Endothelial cell (in vitro differentiated cells): ENCODE results near the gene CCL19. TPM values are rescaled to one million over a fixed set of nuclear protein-coding genes. Genes with fewer than 3 reads are reported as not detected.
A peak's percentile ranks its signal among the peaks of the same experiment; 100 is the strongest.

ENCODE experiments used
- DNase-seq: peaks from one replicate; pipeline ENCODE4 v3.0.0; 2021; ENCODE audit warnings: low spot score
- H3K27ac Mint-ChIP-seq: one replicate; pipeline ENCODE4 v1.8.0; 2021; ENCODE audit warnings: mixed read lengths, inconsistent platforms; ENCODE audit not compliant: unreplicated experiment
- H3K27me3 Mint-ChIP-seq: one replicate; pipeline ENCODE4 v1.8.0; 2021; ENCODE audit warnings: mild to moderate bottlenecking, moderate library complexity, mixed read lengths, inconsistent platforms; ENCODE audit not compliant: unreplicated experiment
- H3K36me3 Mint-ChIP-seq: one replicate; pipeline ENCODE4 v1.8.0; 2021; ENCODE audit warnings: mild to moderate bottlenecking, low read depth, mixed read lengths, inconsistent platforms; ENCODE audit not compliant: unreplicated experiment
- H3K4me1 Mint-ChIP-seq: one replicate; pipeline ENCODE4 v1.8.0; 2021; ENCODE audit warnings: mild to moderate bottlenecking, mixed read lengths, inconsistent platforms; ENCODE audit not compliant: unreplicated experiment
- H3K4me3 Mint-ChIP-seq: one replicate; pipeline ENCODE4 v1.8.0; 2021; ENCODE audit warnings: mild to moderate bottlenecking, mixed read lengths, inconsistent platforms; ENCODE audit not compliant: unreplicated experiment
- H3K9me3 Mint-ChIP-seq: one replicate; pipeline ENCODE4 v1.8.0; 2021; ENCODE audit warnings: mixed read lengths, inconsistent platforms; ENCODE audit not compliant: unreplicated experiment
- CTCF ChIP-seq: fragments of 200-600 bp; sonication (generic); IDR thresholded peaks from one replicate; pipeline ENCODE4 v1.5.0; 2021; ENCODE audit warnings: antibody characterized with exemption; ENCODE audit not compliant: unreplicated experiment
- total RNA-seq: library from RNA; stranded (reverse); fragmentation: NEBNext Ultra II Directional; extraction: Animal tissue kit (Norgen Biotek cat#: 25700); gene quantifications from one replicate; pipeline ENCODE4 v1.2.1, GENCODE V29; 2021; ENCODE audit not compliant: unreplicated experiment

The CCL19 gene
- total RNA-seq, 1 donor from 2014 or later: not detected

DNA sequence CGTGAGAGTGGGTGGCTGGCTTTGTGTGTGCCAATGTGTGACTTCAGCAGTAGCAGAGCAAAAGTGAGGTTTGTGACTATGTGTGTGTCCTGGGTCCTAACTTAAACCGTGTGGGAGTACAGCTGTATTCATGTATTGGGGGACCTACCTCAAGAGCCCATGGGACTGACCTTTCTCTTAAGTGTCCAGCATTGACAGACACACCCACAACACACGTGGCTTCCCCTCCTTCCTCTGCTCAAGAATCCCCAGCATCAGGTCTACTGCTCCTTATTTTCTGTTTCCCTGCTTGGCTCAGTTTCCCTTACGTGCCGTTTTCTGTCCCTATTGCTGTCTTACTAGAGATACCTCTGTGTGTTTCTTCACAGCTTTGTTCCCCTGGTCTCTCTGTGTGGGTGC, 38.5 kb downstream of the CCL19 start:
- Mint-ChIP-seq H3K36me3 (peaks cover 11% of the 10 kb centered on the region), H3K9me3 (no peaks in the 10 kb centered on the region), H3K27ac (peak overlapping the region; percentile 90), H3K27me3 (peaks cover 15% of the 10 kb centered on the region), H3K4me3 (peak overlapping the region; percentile 90), H3K4me1 (peaks cover 31% of the 10 kb centered on the region)
- DNase-seq: no peak
- no peak for TF ChIP-seq CTCF

DNA sequence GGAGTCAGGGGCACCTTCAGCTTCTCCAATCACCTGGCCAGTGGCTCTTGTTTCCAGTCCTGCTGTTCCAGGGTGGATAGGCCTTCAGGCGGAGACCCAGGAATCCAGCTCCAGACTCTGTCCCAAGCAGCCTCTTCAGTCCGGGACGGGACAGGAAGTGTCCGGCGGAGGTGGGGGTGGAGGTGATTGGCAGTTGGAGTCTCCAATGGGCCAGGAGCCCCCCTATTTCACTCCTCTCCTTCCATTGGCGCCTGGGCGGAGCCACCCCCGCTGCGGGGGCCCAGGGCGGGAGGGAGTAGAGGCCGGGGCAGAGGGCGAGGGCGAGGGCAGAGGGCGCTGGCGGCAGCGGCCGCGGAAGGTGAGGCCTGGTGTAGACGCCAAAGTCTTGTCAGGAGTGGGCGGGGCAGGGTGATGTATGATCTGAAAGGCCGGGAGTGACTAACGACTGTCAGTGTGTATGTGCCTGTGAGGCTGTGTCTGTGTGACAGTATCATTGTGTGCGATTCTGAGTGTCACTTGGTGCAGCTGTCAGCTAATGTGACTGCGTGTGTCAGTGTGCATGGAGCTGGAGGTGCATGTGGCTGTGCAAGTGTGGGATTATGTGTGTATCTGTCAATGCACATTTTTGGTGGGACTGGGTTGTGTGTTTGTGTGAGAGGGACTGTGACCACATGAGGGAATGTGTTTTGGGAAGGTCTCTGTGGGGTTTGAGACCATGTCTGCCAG, 39.0 kb downstream of the CCL19 start, which contains the start of gene IL11RA:
Gene IL11RA, plus strand, starts transcription at position 310 of the 726 bp plus-strand sequence. CDS start 3,033 bp downstream, outside the sequence.
- peaks cover 36% of the 10 kb centered on the region for H3K4me1 Mint-ChIP-seq
- no peaks in the 10 kb centered on the region for H3K9me3 Mint-ChIP-seq

GRCh38 chr9:34651321-34651720, 39.8 kb downstream of the CCL19 start:
- TF ChIP-seq CTCF: no peak
- Mint-ChIP-seq H3K4me1 (peaks cover 36% of the 10 kb centered on the region), H3K36me3 (peaks cover 11% of the 10 kb centered on the region), H3K27ac (peak overlapping the region; percentile 91), H3K27me3 (peaks cover 17% of the 10 kb centered on the region), H3K4me3 (peak overlapping the region; percentile 87), H3K9me3 (no peaks in the 10 kb centered on the region)
- DNase-seq: no peak

More for the DNA sequence above, 39.0 kb downstream of the CCL19 start, which contains the start of gene IL11RA:
- TF ChIP-seq CTCF: no peak
- peak; percentile 74 for DNase-seq
- peaks cover 11% of the 10 kb centered on the region for H3K36me3 Mint-ChIP-seq
- H3K4me3 Mint-ChIP-seq: peak within 1 kb of the TSS; percentile 90
- peak within 1 kb of the TSS; percentile 91 for H3K27ac Mint-ChIP-seq
- H3K27me3 Mint-ChIP-seq: peaks cover 17% of the 10 kb centered on the region

DNA sequence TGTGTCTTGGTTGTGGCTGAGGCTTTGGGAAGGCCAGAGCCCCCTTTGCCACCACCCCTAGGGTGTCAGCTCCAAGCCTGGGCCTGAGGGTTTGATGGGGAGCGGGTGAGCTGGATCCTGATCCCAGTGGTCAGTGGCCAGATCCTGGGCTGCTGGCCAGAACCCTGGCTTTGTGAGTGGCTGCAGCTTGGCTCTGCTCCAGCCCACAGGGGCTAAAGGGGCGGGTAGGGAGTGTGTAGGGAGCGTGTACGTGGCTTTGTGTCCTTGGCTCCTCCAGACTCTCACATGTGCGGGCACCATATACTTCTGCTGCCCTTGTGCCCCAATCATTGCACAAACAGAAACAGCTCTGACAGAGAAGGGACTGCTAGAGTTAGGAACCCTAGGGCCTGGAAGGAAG, 40.3 kb downstream of the CCL19 start:
- Mint-ChIP-seq H3K27ac (peak overlapping the region; percentile 91), H3K4me1 (peaks cover 36% of the 10 kb centered on the region), H3K9me3 (no peaks in the 10 kb centered on the region), H3K4me3 (peak overlapping the region; percentile 25), H3K27me3 (peaks cover 17% of the 10 kb centered on the region), H3K36me3 (peaks cover 11% of the 10 kb centered on the region)
- no peak for DNase-seq
- no peak for TF ChIP-seq CTCF

- DNase-seq: no peak
- Mint-ChIP-seq H3K9me3 (no peaks in the 10 kb centered on the region), H3K27me3 (peaks cover 15% of the 10 kb centered on the region), H3K36me3 (peaks cover 11% of the 10 kb centered on the region), H3K4me3 (peak overlapping the region; percentile 11), H3K4me1 (peaks cover 31% of the 10 kb centered on the region), H3K27ac (no peak overlapping the region)
- TF ChIP-seq CTCF: no peak
Observed at GRCh38 chr9:34648673-34649072, 42.4 kb downstream of the CCL19 start.
